Measurements from ENCODE around the gene SUSD5.
"Not testable (repeated sequence)": the region's sequence is repeated elsewhere in the genome, so short reads cannot be mapped to it uniquely, and the experiment has no call there.

SUSD5 gene

DNA sequence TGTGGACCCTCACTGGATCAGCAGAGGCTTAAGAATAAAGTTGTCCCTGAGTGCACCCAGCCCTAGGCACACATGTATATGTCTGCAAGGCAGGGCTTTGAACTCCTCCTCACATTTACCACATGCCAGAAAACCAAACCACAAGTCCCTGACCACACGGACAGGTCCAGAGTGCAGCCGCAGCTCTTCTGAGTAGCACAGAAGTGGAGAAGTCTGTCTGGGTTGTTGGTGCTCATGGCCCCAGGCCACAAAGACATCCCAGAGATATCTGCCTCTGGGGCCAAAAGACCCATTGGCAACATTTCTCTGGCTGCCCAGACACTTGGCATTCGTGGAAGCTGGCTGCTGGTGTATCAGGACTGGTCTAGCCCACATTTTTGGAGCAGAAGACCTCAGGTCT is 17.4 kb downstream of the SUSD5 start:
- DNase-seq (ENCODE audit: extremely low read depth, low read depth), result no peak
- TF ChIP-seq, protein P1, sequence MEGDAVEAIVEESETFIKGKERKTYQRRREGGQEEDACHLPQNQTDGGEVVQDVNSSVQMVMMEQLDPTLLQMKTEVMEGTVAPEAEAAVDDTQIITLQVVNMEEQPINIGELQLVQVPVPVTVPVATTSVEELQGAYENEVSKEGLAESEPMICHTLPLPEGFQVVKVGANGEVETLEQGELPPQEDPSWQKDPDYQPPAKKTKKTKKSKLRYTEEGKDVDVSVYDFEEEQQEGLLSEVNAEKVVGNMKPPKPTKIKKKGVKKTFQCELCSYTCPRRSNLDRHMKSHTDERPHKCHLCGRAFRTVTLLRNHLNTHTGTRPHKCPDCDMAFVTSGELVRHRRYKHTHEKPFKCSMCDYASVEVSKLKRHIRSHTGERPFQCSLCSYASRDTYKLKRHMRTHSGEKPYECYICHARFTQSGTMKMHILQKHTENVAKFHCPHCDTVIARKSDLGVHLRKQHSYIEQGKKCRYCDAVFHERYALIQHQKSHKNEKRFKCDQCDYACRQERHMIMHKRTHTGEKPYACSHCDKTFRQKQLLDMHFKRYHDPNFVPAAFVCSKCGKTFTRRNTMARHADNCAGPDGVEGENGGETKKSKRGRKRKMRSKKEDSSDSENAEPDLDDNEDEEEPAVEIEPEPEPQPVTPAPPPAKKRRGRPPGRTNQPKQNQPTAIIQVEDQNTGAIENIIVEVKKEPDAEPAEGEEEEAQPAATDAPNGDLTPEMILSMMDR (IDR thresholded peaks at IDR 0.05; ENCODE audit: low read depth, low read length), result no peak

DNA sequence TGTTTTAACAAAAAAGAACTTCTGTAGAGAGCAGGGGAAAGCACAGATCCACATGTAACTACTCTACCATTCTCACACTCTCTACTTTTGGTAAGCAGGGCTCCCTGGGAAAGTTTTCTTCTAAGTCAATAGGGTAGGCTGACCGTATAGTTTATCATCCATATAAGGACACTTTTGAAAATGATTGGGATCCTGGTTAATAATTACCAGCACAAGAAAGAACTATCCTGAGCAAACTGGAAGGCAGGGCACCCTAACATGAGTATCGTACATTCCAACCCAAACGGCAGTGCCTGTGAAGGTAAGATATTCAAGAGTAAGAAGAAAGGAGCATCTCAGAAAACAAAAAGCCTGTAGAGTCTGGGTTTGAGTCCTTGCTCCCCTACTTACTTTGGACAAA is 22.1 kb downstream of the SUSD5 start:
- TF ChIP-seq, protein P1 (IDR thresholded peaks at IDR 0.05; ENCODE audit: low read depth, low read length), result no peak
- no peak for DNase-seq (ENCODE audit: extremely low read depth, low read depth)

DNA sequence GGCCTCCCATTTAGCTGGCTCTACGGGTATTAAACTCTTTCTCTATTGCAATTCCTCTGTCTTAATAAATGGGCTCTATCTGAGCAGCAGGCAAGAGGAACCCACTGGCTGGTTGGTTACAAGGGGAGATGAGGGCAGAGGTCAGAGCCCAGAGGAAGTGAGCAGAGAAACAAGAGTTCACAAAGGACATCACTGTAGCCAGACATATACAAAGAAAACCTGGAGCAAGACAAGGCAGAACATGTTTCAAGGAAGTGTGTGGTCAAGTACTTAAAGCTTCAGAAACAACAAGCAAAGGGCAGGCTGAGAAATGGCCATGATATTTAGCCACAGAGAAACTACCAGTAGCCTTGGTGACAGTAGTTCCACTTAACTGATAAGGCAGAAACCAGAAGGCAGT is 24.3 kb downstream of the SUSD5 start:
- no peak for DNase-seq (ENCODE audit: extremely low read depth, low read depth)
- TF ChIP-seq, protein P1 (IDR thresholded peaks at IDR 0.05; ENCODE audit: low read depth, low read length), result no peak

DNA sequence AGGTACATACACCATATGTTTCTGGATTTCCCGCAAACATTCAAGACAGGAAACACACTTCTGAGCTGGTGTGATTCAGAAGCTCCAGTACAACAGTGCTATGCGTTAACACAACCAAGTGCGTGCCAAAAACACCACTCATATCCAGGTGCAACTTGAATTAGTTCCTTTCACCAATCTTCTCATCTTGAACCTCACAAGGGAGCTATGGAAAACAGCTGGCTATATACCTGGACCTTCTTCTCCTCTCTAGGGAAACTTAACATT is 31.3 kb downstream of the SUSD5 start:
- no peak for DNase-seq (ENCODE audit: extremely low read depth, low read depth)
- TF ChIP-seq, protein P1 (IDR thresholded peaks at IDR 0.05; ENCODE audit: low read depth, low read length), result no peak

DNA sequence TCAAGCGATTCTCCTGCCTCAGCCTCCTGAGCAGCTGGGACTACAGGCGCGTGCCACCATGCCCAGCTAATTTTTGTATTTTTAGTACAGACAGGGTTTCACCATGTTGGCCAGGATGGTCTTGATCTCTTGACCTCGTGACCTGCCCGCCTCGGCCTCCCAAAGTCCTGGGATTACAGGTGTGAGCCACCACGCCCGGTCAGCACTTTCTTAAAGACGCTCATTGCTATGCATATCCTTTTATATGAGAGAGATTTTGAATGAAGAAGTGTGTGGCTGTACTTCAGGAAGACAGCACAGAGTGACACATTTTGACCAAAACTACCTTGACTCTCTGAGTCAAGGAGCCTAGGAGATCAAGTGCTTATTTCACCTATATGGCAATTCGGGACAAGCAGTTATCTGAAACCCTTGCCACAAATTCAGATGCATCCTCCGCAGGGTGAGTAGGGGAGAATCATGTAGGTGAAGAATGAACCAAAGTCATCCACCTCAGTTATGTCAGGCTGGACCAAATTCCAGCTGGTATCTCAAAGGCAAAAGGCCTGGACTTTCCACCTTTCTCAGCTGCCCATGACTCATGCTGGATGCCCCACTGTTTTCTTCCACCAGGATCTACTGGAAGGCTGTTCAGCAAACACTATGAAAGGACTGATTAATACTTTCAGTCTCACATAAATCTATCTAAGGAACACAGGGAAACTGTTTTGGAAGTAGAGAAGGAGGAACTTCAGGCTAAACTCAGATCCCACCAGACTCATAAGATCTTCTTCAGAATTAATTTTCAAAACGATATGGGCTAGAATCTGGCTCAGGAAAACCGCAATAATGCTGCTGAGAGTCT is 31.9 kb downstream of the SUSD5 start:
- TF ChIP-seq, protein P1 (IDR thresholded peaks at IDR 0.05; ENCODE audit: low read depth, low read length), result no peak
- DNase-seq (ENCODE audit: extremely low read depth, low read depth), result no peak

DNA sequence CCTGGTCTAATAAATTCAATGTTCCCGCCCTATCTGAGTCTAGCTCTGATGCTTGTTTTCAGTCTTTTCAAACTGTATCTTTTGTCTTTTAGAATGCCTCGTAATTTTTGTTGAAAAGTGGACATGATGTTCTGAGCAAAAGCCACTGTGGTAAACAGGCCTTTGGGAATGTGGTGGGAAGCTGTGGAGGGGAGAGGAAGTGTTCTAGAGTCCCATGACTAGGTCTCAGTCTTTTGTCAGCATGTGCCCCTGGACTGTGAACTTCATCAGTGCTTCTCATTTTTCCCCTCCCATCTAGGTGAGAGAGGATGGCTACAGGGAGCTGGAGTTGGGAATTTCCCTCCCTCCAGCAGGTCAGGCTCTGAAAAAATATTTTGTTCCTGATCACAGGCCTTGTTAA is 33.7 kb downstream of the SUSD5 start:
- DNase-seq (ENCODE audit: extremely low read depth, low read depth), result no peak
- TF ChIP-seq, protein P1 (IDR thresholded peaks at IDR 0.05; ENCODE audit: low read depth, low read length), result no peak

DNA sequence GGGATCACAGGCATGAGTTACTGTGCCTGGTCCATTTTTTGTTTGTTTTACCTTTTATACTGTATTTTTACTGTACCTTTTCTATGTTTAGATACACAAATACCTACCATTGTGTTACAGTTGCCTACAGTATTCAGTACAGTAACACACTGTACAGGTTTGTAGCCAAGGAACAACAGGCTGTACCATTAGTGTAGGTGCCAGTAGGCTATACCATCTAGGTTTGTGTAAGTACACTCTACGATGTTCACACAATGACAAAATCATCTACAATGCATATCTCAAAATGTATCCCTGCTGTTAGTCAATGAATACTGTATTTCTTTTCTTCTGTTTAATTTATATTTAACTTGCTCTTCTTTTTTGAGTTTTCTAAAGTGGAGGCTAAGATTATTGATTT is 37.0 kb downstream of the SUSD5 start:
- DNase-seq (ENCODE audit: extremely low read depth, low read depth), result not testable (repeated sequence)

- no peak for DNase-seq (ENCODE audit: extremely low read depth, low read depth)
- TF ChIP-seq, protein P1 (IDR thresholded peaks at IDR 0.05; ENCODE audit: low read depth, low read length), result no peak
These were observed 37.4 kb downstream of the SUSD5 start for GRCh38 chr3:33181229-33181628.

All from AG09319 (cell line).